HL-60 (cell line): ENCODE measurements around the gene OR2C3.

Source experiments
- DNase-seq, 2 experiments: peaks; one replicate each; pipeline ENCODE4 v3.0.0-alpha.2; 2010 to 2020; ENCODE audit warnings: low read depth in 1 of 2, low spot score in 1 of 2
- H3K27ac ChIP-seq: fragments of 250-450 bp; sonication (Bioruptor Pico); replicated peaks from 2 replicates; pipeline ENCODE4 v1.5.1; 2020; ENCODE audit warnings: mild to moderate bottlenecking, moderate library complexity
- H3K27me3 ChIP-seq: fragments of 250-450 bp; sonication (Bioruptor Pico); 2 replicates; pipeline ENCODE4 v1.5.1; 2021; ENCODE audit warnings: mild to moderate bottlenecking, moderate library complexity; ENCODE audit not compliant: insufficient read depth, poor library complexity, severe bottlenecking
- H3K4me3 ChIP-seq: replicated peaks from 2 replicates; pipeline ENCODE4 v1.5.1; 2011; ENCODE audit warnings: mild to moderate bottlenecking, control low read depth, low read length; ENCODE audit not compliant: insufficient read depth
- CTCF ChIP-seq: IDR thresholded peaks from one replicate; pipeline ENCODE4 v1.5.1; 2011; ENCODE audit warnings: low read length, control low read depth, inconsistent platforms; ENCODE audit not compliant: insufficient read depth
- GABPA ChIP-seq: IDR thresholded peaks from 2 replicates; pipeline ENCODE4 v1.6.1; 2012; ENCODE audit warnings: low read depth
- POLR2AphosphoS5 ChIP-seq: IDR thresholded peaks from 2 replicates; pipeline ENCODE4 v1.6.1; 2012; ENCODE audit warnings: low read depth
- REST ChIP-seq: IDR thresholded peaks from 2 replicates; pipeline ENCODE4 v1.6.1; 2012; ENCODE audit warnings: low read depth; ENCODE audit not compliant: insufficient replicate concordance
- SPI1 ChIP-seq: IDR thresholded peaks from 2 replicates; pipeline ENCODE4 v1.6.1; 2012; ENCODE audit warnings: low read depth, mild to moderate bottlenecking, borderline replicate concordance
- long read RNA-seq: library from polyadenylated mRNA; unstranded; transcript quantifications from one replicate; pipeline ENCODE4 v2.0.0, GENCODE V29; 2020

Gene OR2C3
- long read RNA-seq = 0 reads

- DNase-seq = no peak
- H3K27ac ChIP-seq = no peak within 1 kb of the TSS
- TF ChIP-seq SPI1 (no peak), REST (no peak), POLR2AphosphoS5 (no peak), GABPA (no peak), CTCF (no peak)
- H3K27me3 ChIP-seq = no peaks in the 10 kb centered on the region
- no peak within 1 kb of the TSS for H3K4me3 ChIP-seq
These were observed at the start of gene OR2C3 for GRCh38 chr1:247536340-247536739. OR2C3 (minus strand) TSS chr1:247536440; CDS start chr1:247532511, 3,929 bp downstream.

- H3K4me3 ChIP-seq = no peak overlapping the region
- no peak for DNase-seq
- no peaks in the 10 kb centered on the region for H3K27me3 ChIP-seq
- no peak for TF ChIP-seq GABPA
- no peak for TF ChIP-seq POLR2AphosphoS5
- no peak overlapping the region for H3K27ac ChIP-seq
These were observed 42.8 kb upstream of the OR2C3 start for GRCh38 chr1:247578946-247579460.

GRCh38 chr1:247576514-247576913 is 40.3 kb upstream of the OR2C3 start:
- Histone ChIP-seq H3K4me3 (no peak overlapping the region), H3K27me3 (no peaks in the 10 kb centered on the region), H3K27ac (no peak overlapping the region)
- DNase-seq = peak; percentile 11 to 34
- TF ChIP-seq CTCF = peak; percentile 56
- TF ChIP-seq GABPA = no peak

- Histone ChIP-seq H3K4me3 (no peak overlapping the region), H3K27ac (no peak overlapping the region), H3K27me3 (no peaks in the 10 kb centered on the region)
- TF ChIP-seq CTCF = no peak
- TF ChIP-seq REST = no peak
- no peak for TF ChIP-seq POLR2AphosphoS5
- TF ChIP-seq GABPA = no peak
- no peak for TF ChIP-seq SPI1
- no peak for DNase-seq
These were observed 38.4 kb upstream of the OR2C3 start for GRCh38 chr1:247574664-247575063.
